Liver (tissue), 3 donors: Measurements from ENCODE around the gene ABCD3.

ENCODE experiments used
- EGR1 ChIP-seq, 2 donors: IDR thresholded peaks; 2 replicates each; pipeline ENCODE4 v1.6.1; 2016 to 2018; ENCODE audit warnings: antibody characterized with exemption in 2 of 2, low read depth in 2 of 2
- FOXA1 ChIP-seq: IDR thresholded peaks from 2 replicates; pipeline ENCODE4 v1.6.1; 2016; ENCODE audit warnings: antibody characterized with exemption
- RAD21 ChIP-seq, 2 donors: IDR thresholded peaks; 2 replicates each; pipeline ENCODE4 v1.6.1; 2016; ENCODE audit warnings: antibody characterized with exemption in 2 of 2, mild to moderate bottlenecking in 2 of 2
- SP1 ChIP-seq: IDR thresholded peaks from 2 replicates; pipeline ENCODE4 v1.6.1; 2018; ENCODE audit warnings: antibody characterized with exemption, mild to moderate bottlenecking
- TAF1 ChIP-seq: conservative IDR thresholded peaks from 2 replicates; pipeline ENCODE4 v1.6.1; 2016; ENCODE audit warnings: antibody characterized with exemption, mild to moderate bottlenecking
- YY1 ChIP-seq: IDR thresholded peaks from 2 replicates; pipeline ENCODE4 v1.6.1; 2016; ENCODE audit warnings: antibody characterized with exemption, mild to moderate bottlenecking
- TF ChIP-seq, protein P1 (sequence below): IDR thresholded peaks from 2 replicates; pipeline ENCODE4 v1.6.1; 2016; ENCODE audit warnings: antibody characterized with exemption
- TF ChIP-seq, protein P2 (sequence below): fragments of 150-350 bp; IDR thresholded peaks from 2 replicates; pipeline ENCODE4 v1.5.1; 2017; ENCODE audit warnings: improper control_type of control experiment, low read depth, low read length; ENCODE audit not compliant: missing input control
- TF ChIP-seq, protein P3 (sequence below): IDR thresholded peaks from 2 replicates; pipeline ENCODE4 v1.6.1; 2016; ENCODE audit warnings: antibody characterized with exemption
- donor health status: healthy.
- donor health status: healthy.

DNA sequence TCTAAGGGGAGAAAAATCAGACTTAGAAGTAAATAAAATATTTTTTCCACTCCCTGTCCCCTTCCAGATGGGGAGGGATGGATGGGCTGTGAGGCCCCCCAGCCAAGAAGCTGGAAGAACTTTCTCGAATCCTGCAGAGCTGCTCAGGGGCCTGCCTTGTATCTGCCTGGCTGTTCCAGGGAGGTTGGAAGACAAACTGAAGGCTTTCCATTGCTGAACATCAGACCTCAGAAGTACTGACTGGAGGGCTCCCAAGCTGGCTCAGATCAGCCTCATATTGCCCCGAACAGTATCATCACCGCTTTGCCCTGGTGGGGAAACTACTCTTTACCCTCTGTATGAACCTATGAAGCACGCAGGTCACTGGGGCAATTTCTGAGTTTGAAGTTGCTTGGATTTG is 135.7 kb downstream of the ABCD3 start:
- TF ChIP-seq, protein P1, sequence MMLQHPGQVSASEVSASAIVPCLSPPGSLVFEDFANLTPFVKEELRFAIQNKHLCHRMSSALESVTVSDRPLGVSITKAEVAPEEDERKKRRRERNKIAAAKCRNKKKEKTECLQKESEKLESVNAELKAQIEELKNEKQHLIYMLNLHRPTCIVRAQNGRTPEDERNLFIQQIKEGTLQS = no peak
- TF ChIP-seq EGR1 (IDR thresholded peaks at IDR 0.05; ENCODE audit: low read depth in 2 of 2) (no peak), SP1 (no peak), RAD21 (IDR thresholded peaks at IDR 0.05) (no peak), TAF1 (no peak), YY1 (no peak), FOXA1 (no peak)
- TF ChIP-seq, protein P2, sequence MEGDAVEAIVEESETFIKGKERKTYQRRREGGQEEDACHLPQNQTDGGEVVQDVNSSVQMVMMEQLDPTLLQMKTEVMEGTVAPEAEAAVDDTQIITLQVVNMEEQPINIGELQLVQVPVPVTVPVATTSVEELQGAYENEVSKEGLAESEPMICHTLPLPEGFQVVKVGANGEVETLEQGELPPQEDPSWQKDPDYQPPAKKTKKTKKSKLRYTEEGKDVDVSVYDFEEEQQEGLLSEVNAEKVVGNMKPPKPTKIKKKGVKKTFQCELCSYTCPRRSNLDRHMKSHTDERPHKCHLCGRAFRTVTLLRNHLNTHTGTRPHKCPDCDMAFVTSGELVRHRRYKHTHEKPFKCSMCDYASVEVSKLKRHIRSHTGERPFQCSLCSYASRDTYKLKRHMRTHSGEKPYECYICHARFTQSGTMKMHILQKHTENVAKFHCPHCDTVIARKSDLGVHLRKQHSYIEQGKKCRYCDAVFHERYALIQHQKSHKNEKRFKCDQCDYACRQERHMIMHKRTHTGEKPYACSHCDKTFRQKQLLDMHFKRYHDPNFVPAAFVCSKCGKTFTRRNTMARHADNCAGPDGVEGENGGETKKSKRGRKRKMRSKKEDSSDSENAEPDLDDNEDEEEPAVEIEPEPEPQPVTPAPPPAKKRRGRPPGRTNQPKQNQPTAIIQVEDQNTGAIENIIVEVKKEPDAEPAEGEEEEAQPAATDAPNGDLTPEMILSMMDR = no peak
- TF ChIP-seq, protein P3, sequence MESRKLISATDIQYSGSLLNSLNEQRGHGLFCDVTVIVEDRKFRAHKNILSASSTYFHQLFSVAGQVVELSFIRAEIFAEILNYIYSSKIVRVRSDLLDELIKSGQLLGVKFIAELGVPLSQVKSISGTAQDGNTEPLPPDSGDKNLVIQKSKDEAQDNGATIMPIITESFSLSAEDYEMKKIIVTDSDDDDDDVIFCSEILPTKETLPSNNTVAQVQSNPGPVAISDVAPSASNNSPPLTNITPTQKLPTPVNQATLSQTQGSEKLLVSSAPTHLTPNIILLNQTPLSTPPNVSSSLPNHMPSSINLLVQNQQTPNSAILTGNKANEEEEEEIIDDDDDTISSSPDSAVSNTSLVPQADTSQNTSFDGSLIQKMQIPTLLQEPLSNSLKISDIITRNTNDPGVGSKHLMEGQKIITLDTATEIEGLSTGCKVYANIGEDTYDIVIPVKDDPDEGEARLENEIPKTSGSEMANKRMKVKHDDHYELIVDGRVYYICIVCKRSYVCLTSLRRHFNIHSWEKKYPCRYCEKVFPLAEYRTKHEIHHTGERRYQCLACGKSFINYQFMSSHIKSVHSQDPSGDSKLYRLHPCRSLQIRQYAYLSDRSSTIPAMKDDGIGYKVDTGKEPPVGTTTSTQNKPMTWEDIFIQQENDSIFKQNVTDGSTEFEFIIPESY = no peak
